GM21825 (cell line): ENCODE measurements around the gene APOBEC3A.
A peak's percentile ranks its signal among the peaks of the same experiment; 100 is the strongest.
"Not testable (repeated sequence)": the region's sequence is repeated elsewhere in the genome, so short reads cannot be mapped to it uniquely, and the experiment has no call there.

Source experiments
- ATAC-seq: cut with Tn5 transposase; IDR thresholded peaks from one replicate; pipeline ENCODE4 v1.9.1; 2021; ENCODE audit warnings: mild to moderate bottlenecking, moderate library complexity; ENCODE audit not compliant: unreplicated experiment

APOBEC3A gene

DNA sequence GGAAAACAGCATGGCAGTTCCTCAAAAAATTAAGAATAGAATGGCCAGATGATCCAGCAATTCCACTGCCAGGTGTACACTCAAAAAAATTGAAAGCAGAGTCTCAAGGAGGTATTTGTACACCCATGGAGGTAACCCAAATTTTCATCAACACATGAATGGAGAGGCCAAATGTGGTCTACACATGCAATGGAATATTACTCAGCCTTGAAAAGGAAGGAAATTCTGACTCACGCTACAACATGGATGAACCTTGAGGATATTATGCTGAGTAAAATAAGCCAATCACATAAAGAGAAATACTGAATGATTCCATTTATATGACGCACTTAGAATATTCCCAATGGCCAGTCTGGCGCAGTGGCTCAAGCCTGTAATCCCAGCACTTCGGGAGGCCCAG is 19.9 kb downstream of the APOBEC3A start:
- ATAC-seq: not testable (repeated sequence)

DNA sequence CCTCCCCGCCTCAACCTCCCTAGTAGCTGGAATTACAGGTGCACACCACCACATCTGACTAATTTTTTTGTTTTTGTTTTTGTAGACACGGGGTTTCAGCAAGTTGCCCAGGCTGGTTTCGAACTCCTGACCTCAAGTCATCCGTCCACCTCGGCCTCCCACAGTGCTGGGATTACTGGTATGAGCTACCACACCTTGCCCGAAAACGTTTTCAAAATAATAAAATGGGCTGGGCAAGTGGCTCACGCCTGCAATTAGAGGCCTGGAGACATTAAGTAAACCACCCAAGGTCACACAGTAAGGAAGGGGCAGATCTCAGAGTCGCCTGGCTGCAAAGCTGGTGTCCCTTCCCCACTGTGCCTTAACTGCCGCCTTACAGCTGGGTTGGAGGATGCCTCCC is 23.2 kb downstream of the APOBEC3A start:
- ATAC-seq: not testable (repeated sequence)

DNA sequence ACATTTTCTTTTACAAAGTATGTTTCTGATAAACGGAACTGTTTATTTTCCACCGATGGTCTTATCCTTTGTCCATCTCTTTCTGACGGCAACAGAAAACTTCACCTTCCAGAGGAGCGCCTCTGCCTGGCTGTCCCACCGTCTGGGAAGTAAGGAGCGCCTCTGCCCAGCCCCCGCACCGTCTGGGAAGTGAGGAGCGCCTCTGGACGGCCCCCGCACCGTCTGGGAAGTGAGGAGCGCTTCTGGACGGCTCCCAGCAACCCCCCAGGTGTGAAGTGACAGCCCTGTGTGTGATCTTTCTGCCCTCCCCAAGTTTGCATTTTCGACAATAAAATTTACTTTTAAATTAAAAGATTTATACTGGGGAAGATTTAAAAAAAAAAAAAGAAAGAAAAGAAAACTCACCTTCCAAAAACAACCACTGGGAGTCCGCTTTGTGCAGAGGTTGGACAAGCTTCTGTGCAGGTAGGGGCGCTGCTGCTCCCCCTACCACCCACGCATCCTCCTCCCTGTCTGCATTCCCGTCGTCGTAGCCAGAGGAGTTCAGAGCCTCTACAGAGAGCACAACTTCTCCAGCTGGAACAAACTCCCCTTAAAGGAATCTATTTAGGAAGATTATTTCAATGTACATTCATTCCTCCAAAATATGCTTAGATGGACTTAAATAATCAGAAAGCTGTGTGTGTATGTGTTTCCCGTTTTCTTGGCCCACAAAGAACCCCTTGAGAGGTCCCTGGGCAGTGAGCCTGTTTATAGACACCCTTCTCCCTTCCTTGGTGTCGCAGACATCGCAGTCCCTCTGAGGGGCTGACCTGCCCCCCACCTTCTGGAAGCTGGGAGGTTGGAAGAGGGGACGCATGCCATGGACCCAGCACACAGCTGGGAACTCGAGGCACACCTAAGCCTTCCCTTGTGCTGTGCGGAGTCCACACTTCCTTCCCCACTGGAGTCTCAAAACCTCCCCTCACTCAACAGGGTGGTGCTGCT is 23.9 kb downstream of the APOBEC3A start:
- peak; percentile 0 for ATAC-seq

DNA sequence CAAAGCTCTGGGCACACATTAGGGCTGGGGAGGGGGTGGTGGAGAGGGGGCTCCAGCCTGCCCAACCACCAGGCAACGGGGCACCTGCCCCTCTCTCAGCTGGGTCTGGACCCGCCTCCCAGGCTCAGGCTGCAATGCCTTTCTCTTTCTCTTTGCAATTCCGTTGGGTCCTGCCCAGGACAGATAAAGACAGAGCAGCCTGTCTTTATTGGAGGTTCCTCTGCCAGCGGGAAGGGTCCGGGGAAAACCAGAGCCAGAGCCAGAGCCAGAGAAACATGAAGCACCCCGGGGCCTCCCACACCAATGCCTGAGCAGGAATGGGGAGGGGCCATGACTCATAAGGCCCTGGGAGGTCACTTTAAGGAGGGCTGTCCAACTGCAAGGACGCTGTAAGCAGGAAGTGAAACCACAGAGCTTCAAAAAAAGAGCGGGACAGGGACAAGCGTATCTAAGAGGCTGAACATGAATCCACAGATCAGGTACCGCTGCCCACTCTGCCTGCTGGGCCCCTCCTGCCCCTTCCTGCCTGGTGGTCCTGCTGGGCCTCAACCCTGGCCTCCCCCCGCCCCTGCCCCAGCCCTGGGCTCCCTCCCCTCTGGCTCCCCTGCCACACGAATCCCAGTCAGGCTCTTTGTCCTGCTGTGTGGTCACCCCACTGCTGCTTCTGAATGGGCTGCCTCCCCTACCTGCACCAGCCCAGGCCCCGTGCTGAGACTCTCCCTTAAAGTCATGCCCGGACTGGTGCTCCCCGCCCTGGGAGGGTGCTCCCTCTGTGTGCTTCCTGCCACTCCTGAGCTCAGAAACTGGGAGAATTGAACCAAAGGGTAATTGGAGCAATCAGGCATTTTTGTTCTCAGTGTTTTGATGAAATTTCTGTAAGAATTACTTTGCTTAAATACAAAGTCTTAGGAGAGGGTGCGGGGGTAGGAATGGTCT is 24.9 kb downstream of the APOBEC3A start, which contains the start of gene APOBEC3B:
Gene APOBEC3B, plus strand, starts transcription at position 356 of the 936 bp plus-strand sequence. Its CDS starts 107 bp downstream, at position 463.
- ATAC-seq: peak; percentile 43

DNA sequence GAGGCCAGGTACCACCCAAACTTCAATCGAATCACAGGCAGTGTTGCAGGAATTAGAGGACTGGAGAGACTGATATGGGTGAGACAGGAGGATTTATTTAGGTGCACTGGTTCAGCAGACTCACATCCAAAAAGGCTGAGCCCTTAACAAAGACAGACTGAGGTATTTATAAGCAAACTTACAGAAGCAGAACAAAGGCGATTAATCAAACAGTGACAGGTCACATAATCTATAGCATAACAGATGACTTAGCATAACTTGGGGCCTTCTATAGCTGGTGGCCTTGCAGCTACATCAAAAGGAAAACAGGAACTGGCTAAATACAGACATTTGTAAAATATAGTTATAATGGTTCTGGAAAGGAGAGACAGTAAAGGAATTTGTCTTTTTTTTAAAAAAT is 26.8 kb downstream of the APOBEC3A start:
- ATAC-seq: no peak

DNA sequence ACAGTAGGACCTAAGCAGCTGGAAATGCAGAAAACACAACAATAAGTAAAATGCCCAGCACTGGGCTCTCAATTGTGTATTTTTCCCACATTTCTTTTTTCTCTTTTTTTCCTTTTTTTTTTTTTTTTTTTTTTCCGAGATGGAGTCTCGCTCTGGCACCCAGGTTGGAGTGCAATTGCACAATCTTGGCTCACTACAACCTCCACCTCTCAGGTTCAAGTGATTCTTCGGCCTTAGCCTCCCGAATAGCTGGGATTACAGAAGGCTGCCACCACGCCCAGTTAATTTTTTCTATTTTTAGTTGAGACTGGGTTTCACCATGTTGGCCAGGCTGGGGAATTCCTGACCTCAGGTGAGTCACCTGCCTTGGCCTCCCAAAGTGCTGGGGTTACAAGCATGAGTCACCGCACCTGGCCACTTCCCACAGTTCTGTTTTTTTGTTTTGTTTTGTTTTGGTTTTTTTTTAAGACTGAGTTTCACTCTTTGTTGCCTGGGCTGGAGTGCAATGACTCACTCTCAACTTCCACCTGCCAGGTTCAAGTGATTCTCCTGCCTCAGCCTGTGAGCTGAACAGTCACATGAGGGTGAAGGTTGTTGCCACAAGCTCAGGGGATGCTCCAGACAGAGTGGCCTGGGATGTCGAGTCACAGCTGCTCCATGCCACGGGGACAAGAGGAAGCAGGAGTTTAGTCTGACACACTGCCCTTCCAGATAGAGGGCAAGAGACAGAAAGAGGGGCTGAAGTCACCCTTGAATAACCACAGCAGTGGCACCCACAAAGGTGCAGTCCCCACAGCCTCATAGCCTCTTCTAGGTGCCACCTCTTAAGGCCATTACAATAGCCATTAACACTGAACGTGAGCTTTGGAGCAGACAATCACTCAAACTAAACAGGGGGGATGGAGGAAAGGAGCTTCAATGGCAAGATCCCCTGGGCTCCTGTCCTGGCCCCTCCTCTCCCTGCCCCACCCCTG is 27.7 kb downstream of the APOBEC3A start:
- ATAC-seq: peak; percentile 68

DNA sequence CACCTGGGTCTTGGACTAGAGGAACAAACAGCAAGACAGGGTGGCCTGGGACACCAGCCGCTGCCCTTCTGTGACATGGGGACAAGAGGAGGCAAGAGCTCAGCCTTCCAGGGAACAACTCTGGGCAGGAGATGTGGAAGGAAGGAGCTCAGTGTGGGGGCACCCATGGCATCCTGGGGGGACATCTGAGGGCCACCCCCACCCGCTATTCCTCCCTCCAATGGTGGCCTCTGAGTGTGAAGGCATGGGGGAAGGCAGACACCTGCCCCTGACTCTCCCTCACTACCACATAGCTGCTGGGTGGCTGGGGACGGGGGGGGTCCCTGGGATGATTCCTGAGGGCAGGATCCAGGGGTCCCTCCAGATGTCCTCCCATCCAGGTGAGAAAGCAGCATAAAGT is 29.2 kb downstream of the APOBEC3A start:
- no peak for ATAC-seq

DNA sequence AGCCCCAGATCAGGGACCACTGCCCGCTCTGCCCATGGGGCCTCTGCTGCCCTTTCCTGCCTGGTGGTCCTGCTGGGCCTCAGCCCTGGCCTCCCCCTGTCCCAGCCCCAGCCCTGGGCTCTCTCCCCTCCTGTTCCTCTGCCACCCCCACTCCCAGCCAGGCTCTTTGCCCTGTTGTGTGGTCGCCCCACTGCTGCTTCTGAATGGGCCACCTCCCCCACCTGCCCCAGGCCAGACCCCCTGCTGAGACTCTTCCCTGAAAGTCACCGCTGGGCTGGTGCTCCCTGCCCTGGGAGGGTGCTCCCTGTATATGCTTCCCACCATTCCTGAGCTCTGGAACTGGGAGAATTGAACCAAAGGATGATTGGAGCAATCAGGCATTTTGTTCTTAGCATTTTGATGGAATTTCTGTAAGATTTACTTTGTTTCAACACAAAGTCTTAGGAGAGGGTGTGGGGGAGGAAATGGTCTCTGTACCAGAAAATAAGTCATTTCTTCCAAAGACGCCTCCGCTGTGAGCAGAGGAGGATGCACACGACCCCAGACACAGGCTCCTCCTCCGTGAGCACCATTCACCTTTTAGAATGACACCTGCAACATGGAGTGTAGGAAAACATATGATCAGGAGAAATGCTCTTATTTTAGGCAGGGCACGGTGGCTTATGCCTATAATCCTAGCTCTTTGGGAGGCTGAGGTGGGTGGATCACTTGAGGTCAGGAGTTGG is 29.9 kb downstream of the APOBEC3A start:
- ATAC-seq: no peak

DNA sequence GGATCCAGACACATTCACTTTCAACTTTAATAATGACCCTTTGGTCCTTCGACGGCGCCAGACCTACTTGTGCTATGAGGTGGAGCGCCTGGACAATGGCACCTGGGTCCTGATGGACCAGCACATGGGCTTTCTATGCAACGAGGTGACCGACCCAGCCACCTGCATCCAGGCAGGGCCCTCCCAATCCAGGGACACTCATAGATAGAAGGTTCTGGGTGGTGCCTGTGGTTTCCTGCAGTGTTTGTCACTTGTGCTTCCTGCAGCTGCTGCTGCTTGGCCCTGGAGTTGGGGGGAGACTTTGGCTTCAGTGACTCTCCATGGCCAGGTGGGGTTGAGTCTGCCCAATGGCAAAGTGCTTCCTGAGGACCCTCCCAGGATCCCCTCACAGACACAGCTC is 32.1 kb downstream of the APOBEC3A start:
- ATAC-seq: no peak

DNA sequence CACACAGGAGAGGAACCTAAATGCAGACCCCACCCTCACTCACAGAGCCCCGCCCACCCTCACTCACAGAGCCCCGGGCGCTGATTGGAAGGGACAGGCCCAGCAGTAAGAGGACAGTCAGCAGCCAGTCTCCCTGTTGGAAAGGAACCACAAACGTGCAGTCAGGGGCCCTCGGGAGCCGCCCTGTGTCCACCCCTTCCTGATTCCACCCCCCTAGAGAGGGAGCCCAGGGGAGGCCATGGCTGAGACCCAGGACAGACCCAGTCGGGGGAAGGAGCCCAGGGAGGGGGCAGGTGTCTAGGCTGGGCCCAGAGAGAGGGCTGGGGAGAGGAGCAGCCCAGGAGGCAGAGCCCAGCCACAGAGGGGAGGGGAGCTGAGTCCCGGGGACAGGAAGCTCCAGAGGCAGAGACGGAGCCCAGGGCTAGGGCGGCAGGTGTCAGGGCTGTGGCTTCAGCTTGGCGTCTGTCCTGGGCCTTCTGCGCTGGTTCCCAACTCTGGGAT is 35.5 kb downstream of the APOBEC3A start:
- not testable (repeated sequence) for ATAC-seq

DNA sequence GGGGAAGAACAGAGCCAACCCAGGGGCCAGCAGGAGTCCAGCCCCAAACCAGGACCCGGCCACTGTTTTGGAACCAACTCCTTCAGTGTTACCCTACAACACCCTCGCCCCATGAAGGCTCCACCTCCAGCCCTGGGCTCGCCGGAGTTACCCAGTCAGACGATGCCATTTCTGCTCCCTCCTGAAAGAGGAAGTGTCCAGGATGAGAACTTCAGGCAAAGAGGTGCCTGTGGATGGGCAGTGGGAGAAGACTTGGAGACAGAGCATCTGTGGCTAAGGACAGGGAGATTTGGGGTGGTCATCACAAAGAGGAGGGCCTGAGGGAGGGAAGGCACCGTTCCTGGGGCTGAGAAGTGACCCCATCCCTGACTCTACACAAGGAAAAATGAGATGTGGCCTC is 38.7 kb downstream of the APOBEC3A start:
- no peak for ATAC-seq

DNA sequence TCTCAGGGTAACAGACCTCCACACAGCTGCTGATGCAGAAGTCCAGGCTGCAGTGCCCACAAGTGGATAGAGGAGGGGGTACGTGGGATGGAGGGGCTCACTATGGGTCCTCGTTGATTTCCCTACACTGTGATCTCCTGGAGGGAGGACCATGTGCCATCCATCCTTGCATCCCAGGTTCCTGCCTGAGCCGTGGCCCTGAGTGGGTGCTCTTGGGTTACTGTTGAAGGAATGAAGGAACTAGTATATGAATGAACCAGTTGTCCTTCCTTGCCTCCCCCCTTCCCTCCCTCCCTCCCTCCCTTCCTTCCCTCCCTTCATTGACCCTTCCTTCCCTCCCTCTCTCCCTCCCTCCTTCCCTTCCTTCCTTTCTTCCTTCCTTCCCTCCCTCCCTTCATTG is 40.1 kb downstream of the APOBEC3A start:
- ATAC-seq: no peak

DNA sequence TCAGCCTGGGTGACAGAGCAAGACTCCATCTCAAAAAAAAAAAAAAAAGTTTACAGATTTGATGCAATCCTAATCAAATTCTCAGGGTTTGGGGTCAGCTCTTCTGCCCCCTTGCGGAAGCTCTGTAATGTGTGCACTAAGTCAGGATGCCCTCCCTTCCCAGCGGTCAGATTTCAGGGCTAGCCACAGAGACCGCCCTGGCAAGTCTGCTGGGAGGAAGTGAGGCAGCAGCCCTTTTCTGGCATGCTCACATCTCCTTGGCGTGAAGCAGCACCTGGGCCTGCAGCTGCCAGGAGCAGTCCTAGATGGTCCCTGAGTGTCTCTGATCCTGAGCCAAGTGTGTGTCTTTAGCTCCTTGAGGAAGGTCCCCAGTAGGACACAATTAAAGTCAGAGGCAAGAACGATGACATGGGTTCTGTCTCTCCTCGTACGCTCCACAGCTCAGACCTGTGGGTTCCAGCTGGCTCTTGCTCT is 45.8 kb downstream of the APOBEC3A start:
- ATAC-seq: peak; percentile 84

DNA sequence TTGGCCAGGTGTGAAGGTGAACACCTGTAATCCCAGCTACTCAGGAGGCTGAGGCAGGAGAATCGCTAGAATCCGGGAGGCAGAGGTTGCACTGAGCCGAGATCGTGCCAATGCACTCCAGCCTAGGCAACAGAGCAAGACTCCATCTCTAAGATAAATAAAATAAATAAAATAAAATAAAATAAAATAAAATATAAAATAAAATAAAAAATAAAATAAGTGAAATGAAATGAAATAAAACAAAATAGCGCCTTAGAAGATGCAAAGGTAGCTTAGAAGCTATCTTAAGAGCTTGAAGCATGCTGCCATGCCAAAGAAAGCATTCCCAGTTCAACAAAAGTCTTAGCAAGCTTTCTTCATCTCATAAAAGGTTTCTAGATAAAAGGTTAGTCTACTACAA is 49.8 kb downstream of the APOBEC3A start:
- no peak for ATAC-seq

DNA sequence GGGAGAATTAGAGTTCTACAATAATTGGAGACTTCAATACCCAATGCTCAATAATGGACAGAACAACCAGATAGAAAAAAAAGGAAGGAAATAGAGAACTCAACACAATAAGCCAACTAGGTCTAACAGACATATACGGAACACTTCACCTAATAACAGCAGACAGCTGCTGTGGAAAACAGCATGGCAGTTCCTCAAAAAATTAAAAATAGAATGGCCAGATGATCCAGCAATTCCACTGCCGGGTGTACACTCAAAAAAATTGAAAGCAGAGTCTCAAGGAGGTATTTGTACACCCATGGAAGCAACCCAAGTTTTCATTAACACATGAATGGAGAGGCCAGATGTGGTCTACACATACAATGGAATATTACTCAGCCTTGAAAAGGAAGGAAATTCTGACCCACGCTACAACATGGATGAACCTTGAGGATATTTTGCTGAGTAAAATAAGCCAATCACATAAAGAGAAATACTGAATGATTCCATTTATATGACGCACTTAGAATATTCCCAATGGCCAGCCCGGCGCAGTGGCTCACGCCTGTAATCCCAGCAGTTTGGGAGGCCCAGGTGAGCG is 51.0 kb downstream of the APOBEC3A start:
- not testable (repeated sequence) for ATAC-seq

DNA sequence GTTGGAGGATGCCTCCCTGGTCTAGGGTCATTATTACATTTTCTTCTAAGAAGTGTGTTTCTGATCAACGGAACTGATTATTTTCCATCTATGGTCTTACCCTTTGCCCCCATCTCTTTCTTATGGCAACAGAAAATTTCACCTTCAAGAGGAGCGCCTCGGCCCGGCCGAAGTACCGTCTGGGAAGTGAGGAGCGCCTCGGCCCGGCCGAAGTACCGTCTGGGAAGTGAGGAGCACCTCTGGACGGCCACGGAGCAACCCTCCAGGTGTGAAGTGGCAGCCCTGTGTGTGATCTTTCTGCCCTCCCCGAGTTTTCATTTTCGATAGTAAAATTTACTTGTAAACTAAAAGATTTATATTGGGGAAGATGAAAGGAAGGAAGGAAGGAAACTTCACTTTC is 53.5 kb downstream of the APOBEC3A start:
- no peak for ATAC-seq
